Central memory CD4-positive, alpha-beta T cell (primary cell): ENCODE results near the gene RNF17.
"Not testable (repeated sequence)": the region's sequence is repeated elsewhere in the genome, so short reads cannot be mapped to it uniquely, and the experiment has no call there.

Experiments used
- DNase-seq: peaks from one replicate; pipeline ENCODE4 v3.0.0; 2022

The RNF17 gene

DNA sequence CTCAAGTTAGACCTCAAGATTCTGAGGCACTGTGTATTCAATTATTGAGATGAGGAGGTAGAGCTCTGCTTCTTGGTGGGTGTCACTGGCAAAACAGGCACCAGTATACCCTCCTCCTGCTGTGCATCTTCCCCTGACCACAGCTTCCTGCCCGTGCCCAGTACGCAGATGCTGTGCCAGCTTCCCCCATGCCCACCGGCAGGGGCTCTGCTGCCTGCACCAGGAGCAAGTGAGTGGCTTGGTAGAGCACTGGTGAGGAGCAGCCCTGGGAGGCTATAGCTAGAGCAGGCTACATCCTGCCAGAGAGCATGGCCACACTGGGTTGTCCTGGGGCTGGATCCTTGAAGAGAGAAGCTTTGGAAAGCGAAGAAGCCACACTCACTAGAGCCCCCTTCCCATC, 21.0 kb upstream of the RNF17 start:
- DNase-seq: no peak

GRCh38 chr13:24744247-24744646, 19.7 kb upstream of the RNF17 start:
- DNase-seq: no peak

GRCh38 chr13:24745516-24745860, 18.5 kb upstream of the RNF17 start:
- no peak for DNase-seq

DNA sequence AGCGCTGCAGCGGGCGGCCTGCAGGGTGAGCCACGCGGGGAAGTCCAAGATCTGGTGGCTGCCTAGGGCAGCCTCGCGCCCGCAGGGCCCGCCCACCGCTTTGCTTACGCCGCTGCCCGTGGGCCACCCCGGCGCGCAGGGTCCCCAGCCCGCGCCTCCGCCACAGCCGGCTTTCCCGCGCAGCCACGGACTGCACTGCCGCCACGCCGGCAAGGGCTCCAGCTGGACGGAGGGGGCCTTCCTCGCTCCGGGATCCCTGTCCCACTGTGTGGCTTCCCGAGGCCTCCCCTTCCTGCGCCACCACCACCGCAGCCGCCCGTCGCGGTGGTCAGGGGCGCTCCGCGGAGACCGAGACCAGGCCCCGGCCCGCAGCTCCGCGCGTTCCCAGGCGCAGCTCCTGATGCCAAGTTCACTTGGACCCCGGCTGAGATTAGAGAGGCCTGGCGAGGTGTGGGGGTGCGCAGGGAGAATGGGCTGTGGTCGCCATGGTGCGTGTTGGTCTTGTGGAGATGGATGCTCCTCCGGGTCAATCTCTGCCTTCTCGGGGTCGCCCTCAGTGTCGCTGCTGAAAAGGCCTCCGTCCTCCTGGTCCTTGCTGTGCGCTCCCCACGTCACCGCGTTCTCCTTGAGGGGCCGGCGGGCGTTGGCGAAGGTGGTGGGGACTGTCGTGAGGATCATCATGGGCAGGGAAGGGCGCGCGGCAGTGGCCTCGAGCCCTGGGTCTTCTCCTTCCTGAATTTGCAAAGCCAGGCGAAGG, 17.9 kb upstream of the RNF17 start:
- DNase-seq: no peak

DNA sequence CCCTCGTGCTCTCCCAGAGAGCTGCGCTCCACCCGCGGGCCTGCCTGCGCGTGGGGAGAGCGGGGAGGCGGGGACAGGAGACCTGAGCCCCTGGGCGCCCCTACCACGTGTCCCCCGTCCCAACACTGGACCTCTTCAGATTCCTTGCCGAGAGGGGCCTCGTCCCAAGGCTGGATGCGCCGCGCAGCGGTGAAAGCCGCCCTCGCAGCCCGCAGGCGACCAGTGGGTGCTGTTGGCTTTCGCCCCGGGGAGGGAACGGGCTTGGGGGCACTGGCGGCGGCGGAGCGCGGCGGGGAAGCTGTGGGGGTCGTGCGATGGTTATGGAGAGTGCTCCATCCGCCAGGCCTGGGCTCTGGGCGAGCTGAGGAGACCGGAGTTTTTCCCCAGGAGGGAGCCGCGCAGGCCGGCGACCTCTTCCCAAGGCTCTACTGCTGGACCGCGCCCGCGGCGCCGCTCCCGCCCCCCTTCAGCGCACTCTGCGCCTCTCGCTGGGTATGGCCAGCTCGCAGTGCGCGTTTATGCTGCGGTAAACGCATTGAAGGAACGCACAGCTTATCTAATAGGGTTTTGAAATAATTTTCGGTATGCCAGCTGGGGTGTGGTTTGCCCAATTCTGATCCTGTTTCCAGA, 17.2 kb upstream of the RNF17 start:
- no peak for DNase-seq

- DNase-seq: no peak
Observed at GRCh38 chr13:24747248-24748060, 16.5 kb upstream of the RNF17 start.

DNA sequence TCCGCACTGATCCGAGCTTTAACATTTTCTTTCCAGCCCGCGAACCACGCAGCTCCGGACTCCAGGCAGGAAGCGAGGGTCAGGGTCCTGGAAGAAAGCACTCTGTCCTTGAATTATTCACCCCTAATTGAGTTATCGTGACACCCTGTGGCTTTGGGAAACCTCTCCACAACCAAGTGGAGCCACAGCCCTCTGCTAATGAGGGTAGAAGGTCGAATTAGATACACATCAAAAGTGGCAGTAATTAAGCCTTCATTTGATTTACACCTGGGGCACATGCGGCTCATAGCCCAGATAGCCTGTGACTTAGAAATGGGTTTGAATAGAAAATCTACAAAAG, 15.9 kb upstream of the RNF17 start:
- no peak for DNase-seq

DNA sequence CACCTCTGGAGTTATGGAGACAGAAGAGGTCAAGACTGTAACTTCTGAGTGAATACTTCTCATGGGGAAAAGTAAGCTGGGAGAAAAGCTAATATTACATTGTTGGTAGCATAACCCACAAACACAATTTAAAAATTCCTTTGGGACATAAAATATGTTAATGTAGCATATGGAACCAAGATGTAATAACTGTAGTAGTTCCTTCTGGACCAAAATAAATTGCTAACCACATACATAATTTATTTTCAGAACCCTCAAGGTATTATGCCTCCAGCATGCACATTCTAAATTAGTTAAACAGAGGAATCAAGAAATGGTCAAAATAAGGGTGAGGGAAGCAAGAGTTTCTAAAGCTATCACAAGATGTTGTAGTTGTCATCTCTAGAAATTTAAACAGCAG, 4.8 kb upstream of the RNF17 start:
- no peak for DNase-seq

- DNase-seq: no peak
Observed at GRCh38 chr13:24764276-24764630, 284 bp downstream of the RNF17 start.

GRCh38 chr13:24777171-24777570, 13.2 kb downstream of the RNF17 start:
- DNase-seq: no peak

DNA sequence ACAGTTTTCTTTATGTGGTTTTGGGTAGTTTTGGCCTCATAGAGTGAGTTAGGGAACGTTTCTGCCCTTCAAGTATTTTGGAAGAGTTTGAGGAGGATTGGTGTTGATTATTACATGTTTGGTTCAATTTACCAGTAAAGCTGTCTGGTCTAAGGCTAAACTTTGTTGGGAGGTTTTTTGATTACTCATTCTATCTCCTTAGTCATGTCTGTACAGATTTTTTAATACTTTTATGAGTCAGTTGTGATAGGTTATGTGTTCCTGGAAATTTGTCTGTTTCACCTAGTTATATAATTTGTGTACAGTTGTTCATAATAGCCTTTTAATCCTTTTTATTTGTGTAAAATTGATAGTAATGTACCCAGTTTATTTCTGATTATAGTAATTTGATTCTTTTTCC, 20.4 kb downstream of the RNF17 start:
- no peak for DNase-seq

DNA sequence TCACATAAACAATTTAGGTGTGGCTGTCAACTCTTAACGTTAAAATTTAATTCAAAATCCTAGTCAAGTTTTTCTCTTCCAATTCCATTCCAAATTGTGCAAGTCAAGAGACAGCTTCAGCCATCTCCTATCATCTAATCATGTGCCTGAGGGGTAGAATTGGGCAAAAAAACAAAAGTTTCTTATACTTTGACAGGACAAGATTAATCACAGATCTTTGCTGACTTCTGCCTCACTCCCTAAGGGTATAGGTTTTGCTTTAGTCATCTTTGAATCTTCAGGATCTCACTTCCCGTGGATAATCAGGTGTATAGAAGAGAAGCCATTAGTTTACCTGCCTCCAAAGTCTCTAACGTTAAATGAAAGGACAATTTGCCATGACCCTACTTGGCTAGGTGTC, 24.6 kb downstream of the RNF17 start:
- no peak for DNase-seq

DNA sequence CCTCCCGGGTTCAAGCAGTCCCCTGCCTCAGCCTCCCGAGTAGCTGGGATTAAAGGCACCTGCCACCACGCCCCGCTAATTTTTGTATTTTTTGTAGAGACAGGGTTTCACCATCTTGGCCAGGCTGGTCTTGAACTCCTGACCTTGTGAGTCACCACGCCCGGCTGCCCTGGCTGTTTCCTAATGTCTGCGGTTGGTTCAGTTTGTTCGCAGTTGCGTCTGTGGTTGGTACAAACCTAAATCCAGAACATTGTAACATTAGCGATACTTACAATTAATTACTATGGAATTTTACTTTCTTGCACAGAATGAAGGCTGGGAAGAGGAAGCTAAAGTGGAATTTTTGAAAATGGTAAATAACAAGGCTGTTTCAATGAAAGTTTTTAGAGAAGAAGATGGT, 38.1 kb downstream of the RNF17 start:
- DNase-seq: no peak

GRCh38 chr13:24821207-24821606, 57.2 kb downstream of the RNF17 start:
- DNase-seq: no peak

DNA sequence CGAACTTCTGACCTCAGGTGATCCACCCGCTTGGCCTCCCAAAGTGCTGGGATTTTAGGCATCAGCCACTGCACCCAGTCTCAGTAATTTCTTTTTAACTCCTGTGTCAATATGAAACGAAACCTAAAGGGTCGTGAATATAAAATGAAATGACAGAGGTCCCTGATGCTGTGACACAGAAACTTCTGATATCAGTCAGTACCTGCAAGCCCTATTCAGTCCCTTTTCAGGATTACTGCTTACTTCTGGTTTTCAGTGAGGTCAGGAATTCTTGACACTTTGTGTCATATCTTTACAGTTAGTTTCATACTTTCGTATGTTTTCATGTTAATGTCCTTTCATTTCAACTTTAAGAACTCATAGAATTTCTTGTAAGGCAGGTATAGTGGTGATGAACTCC, 58.7 kb downstream of the RNF17 start:
- no peak for DNase-seq

- DNase-seq: not testable (repeated sequence)
Observed at GRCh38 chr13:24823122-24823710, 59.2 kb downstream of the RNF17 start.

DNA sequence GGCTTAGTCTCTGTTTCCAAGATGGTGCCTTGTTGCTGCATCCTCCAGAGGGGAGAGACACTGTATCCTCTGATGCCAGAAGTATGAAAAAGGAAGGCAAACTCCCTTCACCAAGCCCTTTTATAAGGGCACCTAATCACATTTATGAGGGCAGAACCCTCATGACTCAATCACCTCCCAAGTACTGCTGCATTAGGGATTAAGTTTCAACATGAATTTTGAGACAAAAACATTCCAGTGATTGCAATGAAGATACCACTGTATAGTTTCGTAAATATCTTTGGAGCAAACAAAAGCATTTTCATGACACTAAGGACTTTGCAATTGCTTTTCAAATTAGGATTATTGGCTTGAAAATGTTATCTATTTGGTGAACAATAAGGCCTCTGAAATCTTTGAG, 63.8 kb downstream of the RNF17 start:
- DNase-seq: no peak

GRCh38 chr13:24834902-24835510, 71.0 kb downstream of the RNF17 start:
- DNase-seq: no peak

- not testable (repeated sequence) for DNase-seq
Observed at GRCh38 chr13:24837528-24837927, 73.6 kb downstream of the RNF17 start.

- no peak for DNase-seq
Observed at GRCh38 chr13:24842549-24843274, 78.7 kb downstream of the RNF17 start.

- DNase-seq: no peak
Observed at GRCh38 chr13:24851546-24851945, 87.6 kb downstream of the RNF17 start.

DNA sequence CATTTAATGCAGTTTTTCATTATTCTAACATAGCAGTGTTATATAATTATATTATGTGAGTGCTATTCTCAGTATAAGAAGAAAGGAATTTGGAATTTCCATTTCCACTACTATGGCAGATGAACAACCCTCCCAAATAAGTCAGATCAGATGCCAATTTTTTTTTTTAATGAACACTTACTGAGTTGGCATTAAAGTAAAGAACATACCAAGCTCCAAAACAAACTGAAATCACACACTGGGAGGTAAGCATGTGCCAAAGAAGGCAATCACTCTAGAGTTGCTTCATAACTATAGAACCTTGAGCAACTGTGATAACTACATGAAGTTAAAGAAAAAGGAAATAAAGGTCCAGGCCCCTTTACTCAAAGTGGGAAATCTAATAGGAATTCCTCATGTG, 90.3 kb downstream of the RNF17 start:
- no peak for DNase-seq

- no peak for DNase-seq
Observed at GRCh38 chr13:24858953-24859352, 95.0 kb downstream of the RNF17 start.
